ENCODE results near the gene NRG2.

Gene NRG2

GRCh38 chr5:139914218-139914807, 128.8 kb downstream of the NRG2 start:
- no peak overlapping the region for H3K4me3 ChIP-seq (ENCODE audit: control insufficient read depth, low read depth, low read length)
- TF ChIP-seq CTCF (IDR thresholded peaks at IDR 0.05; ENCODE audit: control insufficient read depth, insufficient read depth, low read depth, low read length, missing control alignments): no peak
- DNase-seq (ENCODE audit: low read depth): no peak

GRCh38 chr5:139912804-139913203, 130.3 kb downstream of the NRG2 start:
- H3K4me3 ChIP-seq (ENCODE audit: control insufficient read depth, low read depth, low read length): no peak overlapping the region
- TF ChIP-seq CTCF (IDR thresholded peaks at IDR 0.05; ENCODE audit: control insufficient read depth, insufficient read depth, low read depth, low read length, missing control alignments): no peak
- DNase-seq (ENCODE audit: low read depth): no peak

DNA sequence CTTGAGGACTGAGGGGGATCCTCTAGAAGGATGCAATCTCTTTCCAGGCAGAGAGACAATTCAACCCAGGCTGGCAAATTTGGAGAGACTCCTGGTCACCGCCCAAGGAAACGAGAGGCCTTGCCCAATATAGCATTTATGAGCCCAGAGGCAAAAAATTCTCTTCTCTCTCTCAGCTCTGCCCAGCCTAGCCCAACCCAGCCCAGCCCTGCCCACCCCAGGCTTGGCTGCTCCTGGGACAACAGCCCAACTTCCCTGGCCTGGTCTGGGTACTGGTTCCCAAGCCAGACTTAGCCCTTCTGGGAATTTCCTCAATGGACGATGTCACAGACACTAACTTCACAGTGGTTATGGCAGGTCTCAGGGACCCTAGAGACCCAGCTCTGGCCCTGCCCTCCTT, 130.9 kb downstream of the NRG2 start:
- no peak overlapping the region for H3K4me3 ChIP-seq (ENCODE audit: control insufficient read depth, low read depth, low read length)
- TF ChIP-seq CTCF (IDR thresholded peaks at IDR 0.05; ENCODE audit: control insufficient read depth, insufficient read depth, low read depth, low read length, missing control alignments): no peak
- DNase-seq (ENCODE audit: low read depth): no peak

DNA sequence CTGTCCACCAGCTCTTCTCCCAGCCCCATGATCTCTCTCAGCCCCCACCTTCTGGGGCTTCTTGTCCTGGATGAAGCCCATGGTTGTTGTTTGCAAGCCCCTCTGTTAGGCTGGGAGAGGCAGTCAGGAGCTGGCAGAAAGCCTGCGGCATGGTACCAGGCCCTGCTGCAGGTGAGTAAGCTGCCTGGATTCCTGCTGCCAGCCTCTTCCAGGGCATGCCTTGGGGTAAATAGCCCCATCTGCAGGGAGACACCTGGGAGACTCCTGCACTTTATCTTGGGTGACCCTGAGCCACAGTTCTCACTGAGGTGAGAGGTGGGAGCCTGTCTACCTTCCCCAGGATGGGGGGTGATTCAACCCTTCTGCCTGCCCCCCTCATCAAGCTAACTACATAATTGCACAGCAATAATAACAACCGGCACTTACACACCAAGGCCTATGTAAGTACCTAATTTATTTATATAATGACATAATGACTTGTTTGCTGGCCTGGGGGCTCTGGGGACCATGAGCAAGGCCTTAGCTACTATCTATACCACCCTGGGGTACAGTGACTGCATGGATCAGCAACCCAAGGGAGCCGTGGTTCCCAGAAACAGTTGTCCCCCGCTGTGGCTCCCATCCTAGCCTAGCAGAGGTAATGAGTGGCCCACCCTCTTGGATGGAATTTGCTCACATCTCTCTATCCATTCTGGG, 131.5 kb downstream of the NRG2 start:
- no peak overlapping the region for H3K4me3 ChIP-seq (ENCODE audit: control insufficient read depth, low read depth, low read length)
- no peak for DNase-seq (ENCODE audit: low read depth)
- TF ChIP-seq CTCF (IDR thresholded peaks at IDR 0.05; ENCODE audit: control insufficient read depth, insufficient read depth, low read depth, low read length, missing control alignments): no peak

GRCh38 chr5:139910901-139911300, 132.2 kb downstream of the NRG2 start:
- no peak overlapping the region for H3K4me3 ChIP-seq (ENCODE audit: control insufficient read depth, low read depth, low read length)
- TF ChIP-seq CTCF (IDR thresholded peaks at IDR 0.05; ENCODE audit: control insufficient read depth, insufficient read depth, low read depth, low read length, missing control alignments): no peak
- no peak for DNase-seq (ENCODE audit: low read depth)

GRCh38 chr5:139910036-139910435, 133.1 kb downstream of the NRG2 start:
- DNase-seq (ENCODE audit: low read depth): no peak
- no peak overlapping the region for H3K4me3 ChIP-seq (ENCODE audit: control insufficient read depth, low read depth, low read length)
- no peak for TF ChIP-seq CTCF (IDR thresholded peaks at IDR 0.05; ENCODE audit: control insufficient read depth, insufficient read depth, low read depth, low read length, missing control alignments)

Data from AG09309 (cell line).